Fibroblast of lung (primary cell): ENCODE data around the gene GLRA1. TPM values are rescaled to one million over a fixed set of nuclear protein-coding genes. Genes with fewer than 3 reads are reported as not detected.

ENCODE experiments used
- DNase-seq, 2 donors: peaks; one replicate each; pipeline versions ENCODE4 v3.0.0 to v3.0.0-alpha.2; 2010; ENCODE audit warnings: low read depth in 2 of 2
- H2AFZ ChIP-seq: 2 replicates; pipeline ENCODE4 v1.5.1; 2012; ENCODE audit warnings: low read length, control low read depth, inconsistent platforms
- H3K27ac ChIP-seq: 2 replicates; pipeline ENCODE4 v1.5.1; 2011; ENCODE audit warnings: low read length, control low read depth; ENCODE audit not compliant: insufficient read depth
- H3K27me3 ChIP-seq: 2 replicates; pipeline ENCODE4 v1.5.1; 2011; ENCODE audit warnings: mild to moderate bottlenecking, low read length; ENCODE audit not compliant: control insufficient read depth, insufficient read depth
- H3K36me3 ChIP-seq: 2 replicates; pipeline ENCODE4 v1.5.1; 2011; ENCODE audit warnings: low read length; ENCODE audit not compliant: control insufficient read depth, insufficient read depth
- H3K4me1 ChIP-seq: 2 replicates; pipeline ENCODE4 v1.5.1; 2011; ENCODE audit warnings: low read length; ENCODE audit not compliant: control insufficient read depth, insufficient read depth; ENCODE audit errors: extremely low read depth
- H3K4me2 ChIP-seq: 2 replicates; pipeline ENCODE4 v1.5.1; 2011; ENCODE audit warnings: low read length, control low read depth; ENCODE audit not compliant: insufficient read depth; ENCODE audit errors: extremely low read depth
- H3K4me3 ChIP-seq, 4 experiments: fragments of 200-600 bp in 1 of 4; sonication (generic) in 1 of 4; replicated peaks in 1 of 4; 2 replicates each; pipeline ENCODE4 v1.5.1; 2011 to 2016; ENCODE audit warnings: low read length in 4 of 4, low read depth in 3 of 4, mild to moderate bottlenecking in 3 of 4, control low read depth in 2 of 4, inconsistent platforms in 1 of 4, mixed read lengths in 1 of 4; ENCODE audit not compliant: insufficient read depth in 1 of 4; ENCODE audit errors: control extremely low read depth in 1 of 4
- H3K79me2 ChIP-seq: 2 replicates; pipeline ENCODE4 v1.5.1; 2012; ENCODE audit warnings: mild to moderate bottlenecking, low read length, inconsistent platforms; ENCODE audit not compliant: control insufficient read depth, insufficient read depth
- H3K9ac ChIP-seq: 2 replicates; pipeline ENCODE4 v1.5.1; 2011; ENCODE audit warnings: mild to moderate bottlenecking, low read length, control low read depth; ENCODE audit not compliant: insufficient read depth
- H3K9me3 ChIP-seq: 2 replicates; pipeline ENCODE4 v1.5.1; 2012; ENCODE audit warnings: low read depth, low read length; ENCODE audit not compliant: control insufficient read depth, insufficient read depth
- H4K20me1 ChIP-seq: 2 replicates; pipeline ENCODE4 v1.5.1; 2011; ENCODE audit warnings: low read length; ENCODE audit not compliant: control insufficient read depth, insufficient read depth; ENCODE audit errors: extremely low read depth
- CTCF ChIP-seq, 2 donors: IDR thresholded peaks in 1 of 2; conservative IDR thresholded peaks in 1 of 2; 1 replicate in 1 of 2; 2 replicates in 1 of 2; pipeline ENCODE4 v1.5.1; 2011 to 2012; ENCODE audit warnings: low read length in 2 of 2, control low read depth in 1 of 2, inconsistent platforms in 1 of 2, low read depth in 1 of 2, mild to moderate bottlenecking in 1 of 2
- EZH2 ChIP-seq: IDR thresholded peaks from 2 replicates; pipeline ENCODE4 v1.5.1; 2012; ENCODE audit warnings: low read length, control low read depth, mild to moderate bottlenecking; ENCODE audit errors: missing control alignments
- polyA plus RNA-seq, 2 donors: library from polyadenylated mRNA; depleted of rRNA in 1 of 2; stranded (reverse) in 1 of 2; unstranded in 1 of 2; fragments of >200 nt; gene quantifications; 2 replicates each; pipeline ENCODE4 v1.2.1, GENCODE V29; 2011 to 2012; ENCODE audit warnings: missing spikeins in 1 of 2
- total RNA-seq: library from RNA; depleted of rRNA; stranded (reverse); fragments of >200 nt; gene quantifications from 2 replicates; pipeline ENCODE4 v1.2.1, GENCODE V29; 2014

Gene GLRA1
- total and polyA plus RNA-seq, 2 donors (not counting 1 experiment from before 2014, with no cell fraction given): not detected

DNA sequence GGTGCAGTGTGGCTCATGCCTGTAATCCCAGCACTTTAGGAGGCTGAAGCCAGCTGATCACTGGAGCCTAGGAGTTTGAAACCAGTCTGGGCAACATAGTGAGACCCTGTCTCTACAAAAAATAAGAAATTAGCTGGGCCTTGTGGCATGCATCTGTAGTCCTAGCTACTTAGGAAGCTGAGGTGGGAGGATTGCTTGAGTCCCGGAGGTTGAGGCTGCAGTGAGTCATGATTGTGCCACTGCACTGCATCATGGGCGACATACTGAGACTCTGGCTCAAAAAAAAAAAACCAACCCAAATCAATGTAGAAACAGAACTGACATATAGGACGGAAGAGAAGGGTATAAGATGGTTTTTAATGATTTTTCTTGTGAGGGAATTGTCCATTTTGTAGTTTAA, 125.2 kb downstream of the GLRA1 start:
- peaks cover 2% of the 10 kb centered on the region for H3K36me3 ChIP-seq
- no peak for TF ChIP-seq CTCF (conservative IDR thresholded peaks at IDR 0.05 in 1 of 2, IDR thresholded peaks at IDR 0.05 in 1 of 2; ENCODE audit: low read depth in 1 of 2, low read length in 2 of 2)
- no peak for TF ChIP-seq EZH2
- H3K27ac ChIP-seq: no peak overlapping the region

DNA sequence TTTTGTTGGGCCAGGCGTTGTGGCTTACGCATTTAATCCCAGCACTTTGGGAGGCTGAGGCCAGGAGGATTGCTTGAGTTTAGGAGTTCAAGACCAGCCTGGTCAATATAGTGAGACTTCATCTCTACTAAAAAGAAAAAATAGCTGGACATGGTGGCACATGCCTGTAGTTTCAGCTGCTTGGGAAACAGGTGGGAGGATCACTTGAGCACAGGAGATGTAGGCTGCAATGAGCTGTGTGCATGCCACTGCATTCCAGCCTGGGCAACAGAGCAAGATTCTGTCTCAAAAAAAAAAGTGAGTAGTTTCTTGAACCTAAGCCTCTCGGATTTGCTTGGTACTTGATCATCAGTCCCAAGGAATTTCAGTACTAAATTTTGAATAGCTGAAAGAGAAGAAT, 126.0 kb downstream of the GLRA1 start:
- no peaks in the 10 kb centered on the region for H3K27me3 ChIP-seq
- no peak overlapping the region for H3K4me2 ChIP-seq
- no peaks in the 10 kb centered on the region for H3K4me1 ChIP-seq
- no peak overlapping the region for H3K27ac ChIP-seq
- no peaks in the 10 kb centered on the region for H3K9me3 ChIP-seq
- no peak overlapping the region for H2AFZ ChIP-seq
- no peak for DNase-seq
- peaks cover 19% of the 10 kb centered on the region for H3K79me2 ChIP-seq
- TF ChIP-seq CTCF (conservative IDR thresholded peaks at IDR 0.05 in 1 of 2, IDR thresholded peaks at IDR 0.05 in 1 of 2; ENCODE audit: low read depth in 1 of 2, low read length in 2 of 2) (no peak), EZH2 (no peak)
- H4K20me1 ChIP-seq: no peaks in the 10 kb centered on the region
- no peak overlapping the region for H3K4me3 ChIP-seq
- H3K9ac ChIP-seq: no peak overlapping the region
- peaks cover 4% of the 10 kb centered on the region for H3K36me3 ChIP-seq

More for the DNA sequence above, 125.2 kb downstream of the GLRA1 start:
- Histone ChIP-seq H3K4me2 (no peak overlapping the region), H3K27me3 (no peaks in the 10 kb centered on the region), H3K9me3 (no peaks in the 10 kb centered on the region), H3K4me1 (no peaks in the 10 kb centered on the region), H3K9ac (no peak overlapping the region), H2AFZ (no peak overlapping the region), H3K79me2 (peaks cover 21% of the 10 kb centered on the region), H4K20me1 (no peaks in the 10 kb centered on the region), H3K4me3 (no peak overlapping the region)
- peak in 1 of 2 donors; percentile 52 for DNase-seq

- no peak for TF ChIP-seq EZH2
- TF ChIP-seq CTCF (conservative IDR thresholded peaks at IDR 0.05 in 1 of 2, IDR thresholded peaks at IDR 0.05 in 1 of 2; ENCODE audit: low read depth in 1 of 2, low read length in 2 of 2): no peak
- Histone ChIP-seq H3K36me3 (peaks cover 12% of the 10 kb centered on the region), H4K20me1 (no peaks in the 10 kb centered on the region), H3K27me3 (no peaks in the 10 kb centered on the region), H3K9ac (no peak overlapping the region), H3K4me2 (no peak overlapping the region), H3K9me3 (no peaks in the 10 kb centered on the region), H3K27ac (no peak overlapping the region), H2AFZ (no peak overlapping the region), H3K4me3 (no peak overlapping the region), H3K4me1 (no peaks in the 10 kb centered on the region), H3K79me2 (peaks cover 39% of the 10 kb centered on the region)
- DNase-seq: no peak
Measured at GRCh38 chr5:151795426-151795825, 129.2 kb downstream of the GLRA1 start.
